T1000 (cell line): ENCODE results near the gene FOXL2NB.

Experiments
- DNase-seq: peaks from one replicate; lab custom pipeline; 2025; ENCODE audit warnings: mixed read lengths; lab: John Stamatoyannopoulos, UW

FOXL2NB gene

DNA sequence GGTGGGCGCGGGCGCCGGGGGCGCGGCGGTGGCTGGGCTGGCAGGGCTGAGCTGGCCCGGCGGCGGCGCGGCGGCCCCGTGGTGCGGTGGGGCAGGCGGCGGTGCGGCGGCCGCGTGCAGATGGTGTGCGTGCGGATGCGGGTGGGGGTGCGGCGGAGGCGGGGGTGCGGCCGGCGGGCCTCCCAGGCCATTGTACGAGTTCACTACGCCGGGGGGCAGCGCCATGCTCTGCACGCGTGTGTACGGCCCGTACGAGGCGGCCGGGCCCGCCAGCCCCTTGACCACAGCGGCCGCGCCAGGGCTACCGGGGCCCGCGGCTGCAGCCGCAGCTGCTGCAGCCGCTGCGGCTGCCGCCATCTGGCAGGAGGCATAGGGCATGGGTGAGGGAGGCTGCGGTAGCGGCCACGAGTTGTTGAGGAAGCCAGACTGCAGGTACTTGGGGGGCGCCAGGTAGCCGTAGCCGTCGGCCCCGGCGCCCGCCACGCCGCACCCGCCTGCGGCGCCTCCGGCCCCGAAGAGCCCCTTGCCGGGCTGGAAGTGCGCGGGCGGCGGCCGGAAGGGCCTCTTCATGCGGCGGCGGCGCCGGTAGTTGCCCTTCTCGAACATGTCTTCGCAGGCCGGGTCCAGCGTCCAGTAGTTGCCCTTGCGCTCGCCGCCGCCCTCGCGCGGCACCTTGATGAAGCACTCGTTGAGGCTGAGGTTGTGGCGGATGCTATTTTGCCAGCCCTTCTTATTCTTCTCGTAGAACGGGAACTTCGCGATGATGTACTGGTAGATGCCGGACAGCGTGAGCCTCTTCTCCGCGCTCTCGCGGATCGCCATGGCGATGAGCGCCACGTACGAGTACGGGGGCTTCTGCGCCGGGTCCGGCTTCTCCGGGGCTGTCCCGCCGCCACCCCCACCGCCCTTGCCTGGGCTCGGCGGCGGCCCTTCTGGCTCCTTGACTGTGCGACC lies 1.0 kb upstream of the FOXL2NB start:
- DNase-seq = peak; percentile 17

DNA sequence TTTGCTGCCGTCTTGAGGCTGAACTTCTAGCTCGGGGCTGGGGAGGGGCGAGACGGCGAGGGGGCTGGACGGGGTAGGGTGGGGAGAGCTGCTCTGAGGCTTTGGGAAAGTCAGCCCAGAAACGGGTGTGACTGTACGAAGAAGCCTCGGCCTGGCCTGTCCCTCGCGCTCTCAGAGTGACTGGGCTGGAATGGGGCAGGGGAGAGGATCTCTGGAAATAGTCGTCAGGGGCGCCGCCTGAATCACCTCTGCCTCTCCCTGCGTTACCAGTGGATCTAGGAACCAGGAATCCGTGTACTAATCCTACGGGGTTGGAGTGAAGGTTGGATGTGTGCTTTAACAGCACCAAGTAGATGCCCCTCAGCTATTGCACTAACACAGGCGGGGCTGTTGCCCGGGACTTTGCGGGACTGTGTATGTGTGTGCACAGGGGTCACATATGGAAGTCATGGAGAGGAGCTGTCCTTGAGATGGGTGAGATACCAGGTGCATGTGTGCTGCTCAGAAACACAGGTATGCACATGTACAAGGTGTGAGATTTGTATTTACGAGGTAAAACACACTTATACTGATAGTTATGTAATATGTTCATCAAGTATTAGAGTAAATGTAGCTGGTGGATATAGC lies 591 bp downstream of the FOXL2NB start:
- DNase-seq = no peak

DNA sequence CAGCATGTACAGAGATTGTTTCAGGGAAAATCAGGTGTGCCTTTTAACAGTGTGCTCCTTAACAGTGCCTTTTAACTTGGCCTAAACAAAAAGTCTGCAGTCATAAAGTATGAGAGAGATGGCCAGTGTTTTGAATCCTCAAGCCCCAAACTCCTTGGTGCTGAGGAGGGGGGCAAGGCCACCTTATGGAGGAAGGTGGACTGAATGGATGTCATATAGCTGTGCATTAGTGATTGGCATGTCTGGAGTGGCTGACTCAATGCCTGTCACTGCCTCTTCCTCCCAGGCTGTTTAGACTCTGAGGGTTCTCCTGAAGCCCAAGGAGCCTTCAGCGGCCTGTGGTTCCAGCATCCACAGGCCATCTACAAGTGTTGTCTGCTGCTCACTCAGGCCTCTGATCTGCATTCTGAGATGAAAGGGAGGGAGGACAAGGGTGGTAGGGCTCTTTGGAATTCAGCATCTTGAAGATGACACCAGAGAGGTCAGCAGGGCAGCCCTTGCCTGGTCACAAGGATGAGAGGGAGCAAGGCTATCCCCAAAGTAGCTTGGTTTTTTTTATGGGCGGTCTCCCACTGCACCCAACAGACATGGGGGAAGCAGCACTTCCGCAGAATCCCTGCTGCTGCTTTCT lies 1.5 kb downstream of the FOXL2NB start:
- no peak for DNase-seq

DNA sequence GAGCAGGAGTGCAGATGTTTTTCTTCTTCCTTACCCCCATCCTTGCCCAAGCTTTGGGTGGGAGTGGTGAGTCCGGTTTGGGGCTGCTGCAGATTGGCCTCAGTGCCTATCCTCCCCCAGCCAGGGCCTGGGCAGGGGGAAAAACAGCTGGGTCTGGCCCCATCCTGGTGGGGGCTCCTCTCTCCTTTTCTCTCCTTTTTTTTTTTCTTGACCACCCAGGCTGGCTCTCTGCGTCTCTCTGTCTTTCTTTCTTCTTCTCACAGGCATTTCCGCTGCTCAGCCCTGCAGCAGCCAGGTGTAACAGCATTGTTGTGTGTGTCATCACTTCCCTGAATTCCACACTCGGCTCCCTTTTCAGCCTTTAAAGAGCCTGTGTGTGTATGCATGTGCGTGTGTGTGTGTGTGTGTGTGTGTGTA lies 2.0 kb downstream of the FOXL2NB start:
- DNase-seq = no peak

- no peak for DNase-seq
Measured at GRCh38 chr3:138949445-138950005, 2.5 kb downstream of the FOXL2NB start.

DNA sequence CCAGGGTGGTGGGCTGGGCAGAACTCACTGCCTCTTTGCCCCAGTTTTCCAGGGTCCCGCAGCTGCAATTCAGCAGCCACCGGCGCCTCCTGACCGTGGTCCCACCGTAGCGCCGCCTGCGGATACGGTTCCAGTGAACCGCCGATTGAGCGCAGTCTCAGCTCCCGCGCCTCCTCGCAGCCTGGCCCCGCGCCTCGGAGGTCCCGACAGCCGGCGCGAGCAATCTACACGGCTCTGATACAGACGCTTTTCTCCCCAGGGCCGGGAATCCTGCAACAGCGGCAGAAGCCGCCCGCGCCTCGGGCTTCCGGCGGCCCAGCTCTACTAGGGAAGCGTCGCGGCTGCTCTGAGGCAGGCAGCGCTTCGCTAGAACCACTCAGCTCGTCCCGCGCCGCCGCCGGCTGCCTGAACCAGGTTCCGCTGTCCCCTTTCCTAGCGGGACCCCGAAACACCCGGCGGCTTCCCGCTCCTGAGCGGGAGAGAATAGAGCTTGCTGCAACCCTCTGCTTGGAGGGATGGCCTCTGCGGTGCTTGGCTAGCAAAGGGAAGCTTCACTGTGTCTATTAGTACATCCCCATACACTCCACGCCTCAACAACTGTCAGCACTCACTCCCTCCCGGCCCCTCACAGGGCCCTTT lies 3.1 kb downstream of the FOXL2NB start:
- DNase-seq = no peak

DNA sequence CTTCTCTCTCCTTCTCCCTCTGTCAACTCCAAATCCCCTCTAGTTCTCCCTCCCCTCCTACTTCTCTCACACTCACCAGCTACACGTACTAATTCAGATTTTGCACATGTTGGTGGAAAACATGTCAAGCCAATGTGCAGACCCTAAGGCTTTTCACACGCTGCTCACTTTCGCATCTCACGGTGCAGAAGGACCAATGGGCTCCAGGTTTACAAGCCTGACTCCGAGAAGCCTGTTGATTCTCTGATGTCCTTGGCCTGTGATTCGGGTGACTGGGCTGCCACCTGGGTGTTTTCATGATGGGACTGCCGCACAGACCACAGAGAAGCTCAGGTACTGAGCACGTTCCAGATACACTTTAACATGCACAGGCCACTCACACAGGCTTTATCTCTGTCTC lies 3.7 kb downstream of the FOXL2NB start:
- DNase-seq = no peak

DNA sequence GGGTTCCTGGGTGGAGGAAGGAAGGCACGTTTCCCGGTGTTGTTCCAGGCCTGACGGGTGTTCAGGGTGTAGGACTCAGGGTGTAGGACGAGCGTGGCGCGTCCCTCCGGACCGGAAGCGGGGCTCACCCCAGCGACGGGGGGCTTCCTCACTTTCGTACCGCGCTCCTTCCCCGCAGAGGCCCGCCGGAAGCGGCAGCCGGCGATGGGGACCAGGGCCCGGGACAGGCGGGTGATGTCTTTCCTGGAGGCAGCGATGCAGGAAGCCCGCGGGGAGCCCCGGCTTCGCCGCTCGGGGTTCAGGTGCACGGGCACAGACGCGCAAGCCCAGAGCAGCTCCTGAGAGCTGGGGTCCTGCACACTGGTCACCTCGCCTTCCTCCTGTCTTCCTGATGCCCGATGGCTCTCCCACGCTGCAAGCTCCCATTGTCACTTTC lies 13.4 kb downstream of the FOXL2NB start:
- no peak for DNase-seq

DNA sequence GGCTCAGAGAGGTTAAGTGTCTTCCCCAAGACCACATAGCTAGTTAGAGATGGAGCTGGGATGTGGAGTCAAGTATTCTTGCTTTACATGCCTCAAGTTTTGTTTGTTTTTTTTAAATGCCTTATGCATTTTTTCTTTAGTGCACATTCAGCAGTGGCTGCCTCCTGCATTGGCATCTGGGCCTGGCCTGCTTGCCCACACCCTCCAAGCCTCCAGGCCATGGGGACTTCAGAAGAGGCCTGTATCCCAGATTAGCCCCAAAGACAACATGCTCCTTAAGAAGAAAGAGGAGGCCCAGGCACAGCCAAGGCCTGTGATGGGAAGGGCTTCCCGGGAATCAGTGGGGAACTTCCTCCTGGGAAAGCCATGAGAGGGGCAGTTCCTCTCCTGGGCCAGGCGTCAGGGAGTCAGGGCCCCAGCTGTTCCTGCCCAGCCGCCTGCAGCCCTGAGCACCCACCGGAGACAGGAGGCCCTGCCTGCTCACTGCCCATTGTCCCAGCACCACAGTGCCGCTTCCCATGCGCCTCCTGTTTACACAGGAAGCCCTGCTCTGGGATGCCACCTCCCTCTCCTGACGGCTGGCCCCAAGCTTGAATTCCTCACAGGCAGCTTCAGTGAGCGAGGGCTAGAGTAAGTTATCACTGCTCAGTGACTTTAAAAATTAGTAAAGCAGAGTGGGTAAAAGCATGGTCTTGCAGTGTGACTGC lies 16.0 kb downstream of the FOXL2NB start:
- no peak for DNase-seq

DNA sequence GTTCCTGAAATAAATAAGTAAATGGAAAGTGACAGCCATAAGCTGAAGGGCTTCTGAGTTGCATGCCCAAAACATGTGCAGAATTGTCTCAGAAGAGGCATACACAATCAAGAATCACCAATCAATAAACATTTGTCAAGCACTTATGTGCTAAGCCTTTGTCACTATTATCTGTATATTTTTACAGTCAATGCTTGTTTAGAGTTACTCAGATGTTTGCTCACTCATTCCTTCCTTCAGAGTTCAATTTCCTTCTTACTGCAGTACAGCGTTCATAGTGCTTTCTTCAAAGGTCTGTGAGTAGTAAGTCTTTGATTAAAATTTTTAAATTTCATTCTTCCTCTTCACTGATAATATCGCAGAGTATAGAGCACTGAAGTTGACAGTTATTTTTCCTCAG lies 17.2 kb downstream of the FOXL2NB start:
- no peak for DNase-seq

- no peak for DNase-seq
Measured at GRCh38 chr3:138964923-138965322, 17.9 kb downstream of the FOXL2NB start.

DNA sequence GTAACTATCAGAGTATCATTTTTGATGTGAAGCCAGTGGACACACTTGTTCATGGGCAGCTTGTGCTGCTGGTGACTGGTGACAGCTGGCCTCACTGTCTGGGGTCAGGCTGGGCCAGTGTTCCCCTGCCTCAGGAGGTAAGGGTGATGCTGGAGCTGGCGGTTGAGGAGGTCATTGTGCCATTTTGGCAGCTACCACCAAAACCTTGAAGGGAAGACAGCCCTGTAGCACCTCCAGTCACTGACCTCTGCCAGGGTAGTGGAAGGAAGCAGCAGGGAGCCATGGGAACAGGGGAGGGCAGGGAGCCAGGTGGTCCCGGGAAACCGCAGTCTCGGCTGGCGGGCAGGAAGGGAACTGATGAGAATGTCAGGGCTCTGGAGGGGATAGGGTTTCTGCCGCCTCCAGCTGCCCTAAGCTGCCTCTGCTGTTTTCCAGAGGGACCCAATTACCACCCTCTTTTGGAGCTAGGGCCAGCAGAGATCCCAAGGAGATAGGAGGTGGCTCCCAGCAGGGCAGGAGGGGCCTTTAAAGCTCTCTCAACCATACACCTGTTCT lies 24.8 kb downstream of the FOXL2NB start:
- no peak for DNase-seq

- DNase-seq = no peak
Measured at GRCh38 chr3:138972941-138973340, 25.9 kb downstream of the FOXL2NB start.

DNA sequence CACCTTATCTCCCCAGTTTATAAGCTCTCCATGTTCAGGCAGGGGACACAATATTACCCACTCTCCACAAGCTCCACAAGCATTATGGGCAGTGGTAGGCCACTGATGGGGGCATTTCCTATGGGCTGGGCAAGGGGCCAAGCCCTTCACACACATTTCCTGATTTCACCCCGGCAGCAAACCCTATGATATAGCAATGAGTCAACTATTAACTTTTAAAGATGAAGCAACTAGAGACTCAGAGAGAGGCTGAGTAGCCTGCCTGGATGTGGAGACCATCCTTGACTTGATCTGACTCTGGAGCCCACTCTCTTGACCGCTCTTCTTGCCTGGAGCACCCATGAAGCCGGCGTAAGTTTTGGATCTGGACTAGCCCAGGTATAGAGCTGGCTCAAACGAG lies 27.4 kb downstream of the FOXL2NB start:
- no peak for DNase-seq

DNA sequence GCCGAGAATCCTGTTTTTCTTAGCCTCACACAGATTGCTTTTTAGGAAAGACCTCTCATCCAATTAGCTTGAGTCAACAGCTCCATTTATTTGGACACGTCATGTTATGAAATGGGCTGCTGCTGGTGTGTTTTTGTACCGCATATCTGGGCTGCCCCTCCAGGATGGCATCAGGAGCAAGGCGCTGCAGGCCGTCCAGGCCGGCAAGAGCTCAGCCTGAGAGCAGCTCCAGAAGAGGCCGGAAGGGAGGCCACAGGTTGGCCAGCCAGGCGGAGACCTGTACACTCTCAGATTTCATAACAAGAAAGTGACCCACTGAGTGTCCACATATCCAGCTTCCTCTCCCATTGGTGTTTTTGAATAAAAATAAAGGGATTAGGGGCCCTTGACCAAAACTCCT lies 28.3 kb downstream of the FOXL2NB start:
- no peak for DNase-seq

DNA sequence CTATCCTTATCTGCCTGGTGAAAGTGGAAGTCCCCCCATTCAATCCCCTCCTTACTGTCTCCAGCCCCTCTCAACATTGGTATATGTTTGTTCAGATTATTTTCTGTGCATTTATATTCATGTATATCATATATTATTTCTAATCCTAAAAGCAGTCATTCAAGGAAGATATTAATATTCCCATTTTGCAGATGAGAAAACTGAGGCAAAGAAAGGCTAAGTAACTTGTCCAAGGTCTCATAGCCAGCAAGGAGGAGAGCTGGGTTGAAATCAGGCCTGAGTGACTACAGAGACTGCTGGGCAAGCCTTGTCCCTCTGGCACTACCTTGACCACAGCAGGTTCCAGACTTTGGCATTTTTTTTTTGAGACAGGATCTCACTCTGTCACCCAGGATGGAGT lies 29.0 kb downstream of the FOXL2NB start:
- no peak for DNase-seq

- no peak for DNase-seq
Measured at GRCh38 chr3:138984816-138985215, 37.8 kb downstream of the FOXL2NB start.

GRCh38 chr3:138985932-138986331 lies 38.9 kb downstream of the FOXL2NB start:
- no peak for DNase-seq

- DNase-seq = no peak
Measured at GRCh38 chr3:138987181-138987580, 40.2 kb downstream of the FOXL2NB start.

DNA sequence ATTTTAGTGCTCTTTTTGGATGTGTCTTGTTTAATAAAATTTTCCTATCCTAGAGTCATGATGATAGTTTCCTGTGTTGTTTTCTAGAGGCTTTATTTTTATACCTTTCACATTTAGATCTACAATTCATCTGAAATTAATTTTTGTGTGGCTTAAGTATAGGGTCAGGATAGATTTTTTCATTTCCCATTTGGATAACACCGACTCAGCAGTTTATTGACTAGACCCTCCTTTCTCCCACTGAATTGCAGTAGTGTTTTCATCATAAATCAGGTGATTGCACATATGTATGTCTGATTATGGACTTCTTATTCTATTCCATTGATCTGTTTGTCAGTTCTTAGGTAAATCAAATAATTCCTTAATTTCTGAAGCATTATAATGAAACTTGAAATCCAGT lies 48.7 kb downstream of the FOXL2NB start:
- DNase-seq = no peak
